HG03159 (cell line): ENCODE measurements around the gene PTPRU.

Experiments used
- ATAC-seq: cut with Tn5 transposase; IDR thresholded peaks from one replicate; pipeline ENCODE4 v1.9.1; 2021; ENCODE audit warnings: mild to moderate bottlenecking, moderate library complexity; ENCODE audit not compliant: unreplicated experiment

Gene PTPRU

DNA sequence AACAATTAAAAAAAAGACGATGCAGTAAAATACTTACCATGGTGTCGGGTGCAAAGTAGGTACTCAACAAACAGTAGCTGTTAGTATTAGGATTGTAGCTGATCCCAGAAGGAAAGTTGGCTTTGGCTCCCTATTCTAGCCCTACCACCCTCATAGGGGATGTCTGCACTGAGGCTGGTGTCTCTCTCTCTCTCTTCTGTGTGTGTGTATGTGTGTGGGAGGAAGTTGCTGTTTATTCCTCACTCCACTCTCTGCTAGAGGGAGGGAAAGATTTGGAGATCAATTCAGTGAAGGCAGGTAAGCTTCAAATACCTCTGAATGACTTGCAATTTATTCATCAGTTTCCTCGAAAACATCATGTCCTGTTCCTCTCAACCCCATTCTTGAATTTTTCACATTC lies 124.4 kb downstream of the PTPRU start:
- ATAC-seq, result no peak

GRCh38 chr1:29361686-29362085 lies 125.4 kb downstream of the PTPRU start:
- no peak for ATAC-seq

DNA sequence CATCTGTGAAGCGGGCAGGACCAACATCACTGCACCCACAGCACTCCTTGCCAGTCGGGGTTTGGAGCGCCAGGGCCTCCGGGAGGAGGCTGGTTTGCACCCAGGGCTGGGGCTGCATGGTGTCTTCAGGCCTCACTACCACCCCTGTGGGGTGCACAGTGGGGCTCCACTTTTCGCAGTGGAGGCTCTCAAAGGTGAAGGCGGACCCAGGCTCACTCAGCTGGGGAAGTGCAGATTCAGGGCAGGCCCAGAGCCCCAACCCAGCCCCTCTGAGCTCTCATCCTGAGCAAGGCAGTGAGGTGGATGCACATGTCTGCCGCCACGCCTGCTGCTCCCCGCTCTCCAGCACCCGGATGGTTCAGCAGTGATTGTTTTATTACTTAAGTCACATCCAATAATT lies 125.8 kb downstream of the PTPRU start:
- ATAC-seq, result no peak

DNA sequence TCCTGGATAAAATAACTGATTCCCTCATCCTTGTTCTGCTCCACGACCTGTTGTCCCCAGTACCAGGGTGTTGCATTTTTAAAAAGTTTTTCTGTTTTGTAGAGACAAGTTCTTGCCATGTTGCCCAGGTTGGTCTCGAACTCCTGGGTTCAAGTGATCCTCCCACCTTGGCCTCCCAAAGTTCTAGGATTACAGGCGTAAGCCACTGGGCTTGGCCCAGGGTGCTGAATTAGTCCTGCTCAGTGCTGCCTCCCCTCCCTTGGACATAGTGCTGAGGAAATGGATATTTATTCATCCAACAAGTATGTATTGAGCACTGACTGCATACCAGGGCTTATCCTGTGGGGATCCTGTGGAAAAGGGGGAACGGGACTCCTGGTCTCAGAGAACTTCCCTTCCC lies 126.4 kb downstream of the PTPRU start:
- no peak for ATAC-seq

GRCh38 chr1:29363536-29363935 lies 127.2 kb downstream of the PTPRU start:
- ATAC-seq, result no peak

DNA sequence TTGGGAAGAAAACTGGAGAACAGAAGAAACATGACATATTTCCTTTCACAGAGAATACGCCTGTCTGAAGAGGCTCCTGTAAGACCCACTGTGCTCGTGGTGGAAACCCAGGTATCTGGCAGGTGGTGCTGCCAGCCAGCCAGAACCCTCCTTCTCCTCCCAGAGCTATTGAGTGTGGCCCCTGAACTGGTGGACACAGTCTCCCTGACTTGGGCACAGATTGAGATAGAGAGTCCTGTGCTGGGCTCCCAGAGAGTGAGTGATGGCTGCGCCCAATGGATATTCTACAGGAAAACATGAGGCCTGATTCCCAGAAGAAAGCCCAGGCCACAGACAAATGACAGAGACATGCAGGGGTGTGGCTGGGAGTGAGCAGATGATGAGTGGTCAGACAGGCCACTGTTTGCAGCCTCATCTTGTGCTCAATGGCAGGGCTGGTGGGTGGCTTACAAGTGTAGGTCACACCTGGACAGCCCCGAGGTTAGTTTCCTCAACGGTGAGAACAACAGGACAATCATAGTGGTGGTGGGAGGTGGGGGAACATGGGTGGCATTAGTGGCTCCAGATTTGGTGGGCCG lies 127.9 kb downstream of the PTPRU start:
- no peak for ATAC-seq

GRCh38 chr1:29365906-29366670 lies 129.8 kb downstream of the PTPRU start:
- no peak for ATAC-seq

DNA sequence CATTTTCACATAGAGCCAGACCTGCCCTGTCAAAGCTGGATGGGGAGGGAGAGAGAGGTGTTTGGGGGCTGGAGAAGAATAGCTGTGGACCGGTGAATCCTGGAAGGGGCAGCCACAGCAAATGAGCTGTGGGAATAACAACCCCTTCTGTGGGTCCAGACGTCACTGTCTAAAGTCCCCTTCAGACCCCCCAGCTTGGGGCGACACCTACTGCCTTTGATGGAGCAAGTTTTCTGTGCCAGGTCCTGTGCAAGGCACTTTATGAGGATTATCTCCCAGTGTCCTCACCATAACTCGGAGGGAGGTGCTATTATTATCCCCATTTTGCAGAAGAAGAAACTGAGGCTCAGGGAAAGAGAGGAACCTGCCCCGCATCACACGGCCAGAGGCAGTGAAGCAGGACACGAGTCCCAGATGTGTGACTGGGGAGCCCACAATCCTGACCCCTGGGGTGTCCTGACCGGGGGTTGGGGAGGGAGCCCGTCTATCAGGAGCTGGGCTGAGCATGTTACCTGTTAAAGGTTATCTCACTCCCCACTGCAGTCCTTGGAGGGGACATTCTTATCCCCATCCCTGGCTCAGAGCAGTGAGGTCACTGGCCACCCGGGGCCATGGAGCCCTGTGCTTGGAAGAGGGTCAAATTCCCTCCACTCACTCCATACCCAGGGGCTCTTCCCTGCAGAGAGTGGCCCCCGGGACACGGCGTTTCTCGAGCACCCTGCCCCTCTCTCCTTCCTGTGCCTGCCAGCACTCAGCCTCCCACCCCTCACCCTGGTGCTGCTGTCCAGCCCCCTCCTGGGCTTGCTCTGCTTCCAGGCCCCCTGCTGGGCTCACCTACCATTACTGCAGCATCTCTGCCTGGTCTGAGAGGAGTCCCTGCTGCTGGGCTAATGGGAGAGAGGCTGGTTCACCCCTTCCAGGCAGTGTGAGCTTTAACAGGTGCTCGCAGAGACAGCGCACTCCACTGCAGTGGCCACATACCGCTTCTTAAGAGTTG lies 132.9 kb downstream of the PTPRU start:
- ATAC-seq, result no peak

- ATAC-seq, result no peak
Measured at GRCh38 chr1:29370067-29370466, 133.7 kb downstream of the PTPRU start.

DNA sequence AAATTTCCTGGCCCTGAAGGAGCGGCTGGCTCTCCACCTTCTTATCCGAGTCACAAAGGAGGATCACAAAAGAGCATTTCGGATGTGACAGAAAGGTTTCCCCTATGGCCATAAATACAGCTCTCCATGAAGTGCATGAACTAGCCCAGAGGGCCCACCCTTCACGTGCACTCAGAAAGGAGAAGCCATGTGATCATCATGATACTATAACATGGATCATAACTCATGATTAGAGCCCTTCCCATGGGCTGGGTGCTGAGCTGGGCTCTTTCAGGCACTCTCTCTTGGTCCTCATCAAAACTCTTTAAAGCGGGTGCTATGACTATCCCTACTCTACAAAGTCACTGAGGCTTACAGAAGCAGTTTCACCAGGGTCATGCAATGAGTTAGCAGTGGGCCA lies 135.0 kb downstream of the PTPRU start:
- ATAC-seq, result no peak

GRCh38 chr1:29372108-29372507 lies 135.8 kb downstream of the PTPRU start:
- ATAC-seq, result no peak
